Posterior cingulate gyrus (tissue), 11 donors: Measurements from ENCODE around the gene PIK3C3.

Experiments used
- DNase-seq, 10 donors: peaks; one replicate each; pipeline versions ENCODE4 v3.0.0 to v3.0.0-alpha.2; 2020 to 2021; ENCODE audit warnings: mixed read lengths in 3 of 10
- intact Hi-C: fragments of 100-400 bp; cut with DNase I; formaldehyde crosslinking; loops from one replicate; pipeline ENCODE4 v1.15.1; 2023

Gene PIK3C3

DNA sequence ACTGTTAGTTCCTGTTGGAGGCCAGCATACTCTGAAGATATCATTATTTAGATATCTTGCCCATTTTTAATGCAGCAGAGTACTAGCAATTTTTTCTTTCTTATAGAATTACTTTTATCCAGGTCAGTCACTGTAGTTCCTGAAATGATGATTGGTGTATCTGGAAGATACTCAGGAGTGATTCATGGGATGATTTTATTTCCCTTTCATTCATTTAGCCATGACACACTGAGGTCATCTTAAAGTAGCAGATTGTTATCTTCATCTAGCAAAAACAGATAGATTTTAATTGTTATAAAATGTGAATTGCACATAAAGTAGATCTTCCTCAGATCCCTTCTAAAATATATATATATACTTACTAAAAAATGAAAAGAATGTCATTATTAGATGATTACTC, 109.1 kb downstream of the PIK3C3 start:
- intact Hi-C loops = no loop called here

DNA sequence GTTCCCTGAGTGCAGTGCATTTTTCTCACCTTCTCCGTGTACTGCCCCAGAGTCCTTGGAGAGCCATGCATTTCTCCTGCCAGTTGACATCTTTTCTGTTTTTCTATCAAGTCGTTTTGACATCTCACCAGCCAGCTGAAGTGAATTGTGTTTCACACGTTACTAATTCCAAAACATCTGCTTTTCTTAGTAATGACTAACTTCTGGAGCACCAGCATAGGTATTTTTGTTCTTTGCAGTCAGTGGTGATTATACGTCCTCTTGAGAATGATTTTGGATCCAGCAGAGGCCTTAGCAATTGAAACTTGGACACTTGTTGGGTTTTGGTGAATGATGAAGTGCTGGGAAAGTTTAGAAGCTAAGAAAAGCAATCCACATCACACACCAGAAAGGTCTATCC, 112.5 kb downstream of the PIK3C3 start:
- intact Hi-C loops = no loop called here
- DNase-seq = no peak

More for the DNA sequence above, 109.1 kb downstream of the PIK3C3 start:
- no peak for DNase-seq

DNA sequence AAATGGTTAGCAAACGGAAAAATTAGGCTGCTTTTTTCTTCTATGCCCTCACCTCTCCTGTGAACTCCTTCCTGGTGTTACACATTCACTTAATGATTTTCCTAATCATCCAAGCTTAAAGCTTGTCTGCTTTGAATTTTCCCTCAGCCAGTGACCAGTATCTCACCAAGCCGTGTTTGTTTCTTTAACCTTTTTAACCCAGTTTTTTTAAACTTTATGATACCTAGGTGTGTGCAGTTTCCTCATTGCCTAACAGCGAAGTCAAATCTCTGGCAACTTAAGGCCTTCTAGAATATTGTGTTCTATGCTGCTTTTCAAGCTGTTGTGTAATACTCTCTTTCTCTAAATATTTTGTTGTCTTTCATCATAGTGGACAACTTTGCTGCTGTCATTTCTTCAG, 113.0 kb downstream of the PIK3C3 start:
- no peak for DNase-seq
- intact Hi-C loops = no loop called here

DNA sequence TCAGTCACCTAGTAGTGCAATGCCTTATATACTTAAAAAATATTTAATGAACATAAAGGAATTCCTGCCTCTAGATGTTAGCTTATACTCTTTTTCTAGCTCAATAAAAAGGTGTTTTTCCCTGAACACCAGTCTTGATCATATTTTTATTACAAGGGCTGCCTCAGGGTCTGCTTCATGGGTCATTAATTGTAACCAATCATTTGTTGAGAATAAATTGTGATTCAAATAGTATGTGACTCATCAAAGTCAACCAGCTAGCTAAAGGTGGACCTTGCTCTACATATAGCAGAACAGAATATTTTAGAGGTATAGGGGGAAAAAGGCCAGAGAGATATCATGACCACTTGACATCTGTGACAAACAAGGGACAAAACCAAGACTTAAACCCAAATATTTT, 114.0 kb downstream of the PIK3C3 start:
- DNase-seq = no peak
- intact Hi-C loops = no loop called here

DNA sequence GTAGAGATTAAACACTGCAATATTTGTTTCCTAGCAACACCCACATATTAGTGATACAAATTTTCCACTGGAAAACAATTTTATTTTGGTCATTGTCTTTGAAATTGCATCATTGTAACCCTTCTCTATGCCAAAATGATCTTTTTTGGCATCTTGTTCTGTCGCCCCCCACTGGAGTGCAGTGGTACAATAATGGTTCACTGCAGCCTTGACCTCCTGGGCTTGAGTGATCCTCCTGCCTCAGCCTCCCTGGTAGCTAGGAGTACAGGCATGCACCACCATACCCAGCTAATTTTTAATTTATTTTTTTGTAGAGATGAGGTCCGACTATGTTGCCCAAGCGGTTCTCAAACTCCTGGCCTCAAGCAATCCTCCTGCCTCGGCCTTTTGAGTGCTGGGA, 117.4 kb downstream of the PIK3C3 start:
- intact Hi-C loops = no loop called here
- DNase-seq = no peak

DNA sequence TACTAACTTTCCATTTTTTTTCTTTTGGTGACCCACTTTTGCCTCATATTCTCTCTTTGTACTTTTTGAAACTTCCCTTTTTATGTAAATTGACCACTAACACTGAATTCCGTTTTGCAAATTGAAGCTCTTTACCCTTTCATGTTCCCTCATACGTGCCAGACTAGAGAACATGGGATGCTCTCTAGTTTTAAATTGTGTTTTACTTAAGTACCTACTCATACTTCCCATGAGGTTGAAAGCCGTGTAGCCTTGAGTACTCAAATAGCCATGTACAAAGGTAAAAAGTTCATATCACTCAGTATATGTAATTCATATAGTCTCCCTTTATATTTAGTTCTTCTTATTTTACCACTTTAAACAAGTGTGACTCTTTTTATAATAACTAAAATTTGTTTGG, 119.7 kb downstream of the PIK3C3 start:
- intact Hi-C loops = no loop called here
- no peak for DNase-seq

DNA sequence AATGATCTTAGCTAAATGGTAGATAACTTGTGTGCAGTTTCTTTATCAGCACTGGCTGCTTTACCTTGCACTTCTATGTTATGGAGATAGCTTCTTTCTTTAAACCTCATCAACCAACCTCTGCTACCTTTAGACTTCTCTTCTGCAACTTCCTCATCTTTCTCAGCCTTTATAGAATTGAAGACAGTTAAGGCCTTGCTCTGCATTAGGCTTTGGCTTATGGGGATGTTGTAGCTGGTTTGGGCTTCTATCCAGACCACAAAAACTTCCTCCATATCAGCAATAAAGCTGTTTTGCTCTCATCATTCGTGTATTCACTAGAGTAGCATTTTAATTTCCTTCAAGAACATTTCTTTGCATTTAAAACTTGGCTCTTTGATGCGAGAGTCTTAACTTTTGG, 123.7 kb downstream of the PIK3C3 start:
- intact Hi-C loops = no loop called here
- DNase-seq = no peak

DNA sequence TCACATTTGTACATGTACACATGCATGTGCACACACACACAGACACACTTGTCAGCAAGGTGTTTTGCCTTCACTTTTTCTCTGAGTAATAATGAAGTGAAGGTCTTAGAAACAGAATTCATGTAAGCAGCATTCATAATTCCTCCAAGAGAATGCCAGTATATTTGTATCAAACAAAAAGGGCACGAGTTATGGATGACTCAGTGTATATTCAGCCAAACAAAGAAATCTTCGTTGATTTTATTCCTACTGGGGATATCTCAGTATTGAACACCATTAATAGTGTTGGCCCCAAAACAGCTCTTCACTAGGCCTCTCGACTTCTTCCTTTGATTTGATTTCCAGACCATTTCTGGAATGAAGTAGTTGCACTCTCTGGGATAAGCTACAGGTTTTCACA, 125.3 kb downstream of the PIK3C3 start:
- DNase-seq = no peak
- intact Hi-C loops = no loop called here

DNA sequence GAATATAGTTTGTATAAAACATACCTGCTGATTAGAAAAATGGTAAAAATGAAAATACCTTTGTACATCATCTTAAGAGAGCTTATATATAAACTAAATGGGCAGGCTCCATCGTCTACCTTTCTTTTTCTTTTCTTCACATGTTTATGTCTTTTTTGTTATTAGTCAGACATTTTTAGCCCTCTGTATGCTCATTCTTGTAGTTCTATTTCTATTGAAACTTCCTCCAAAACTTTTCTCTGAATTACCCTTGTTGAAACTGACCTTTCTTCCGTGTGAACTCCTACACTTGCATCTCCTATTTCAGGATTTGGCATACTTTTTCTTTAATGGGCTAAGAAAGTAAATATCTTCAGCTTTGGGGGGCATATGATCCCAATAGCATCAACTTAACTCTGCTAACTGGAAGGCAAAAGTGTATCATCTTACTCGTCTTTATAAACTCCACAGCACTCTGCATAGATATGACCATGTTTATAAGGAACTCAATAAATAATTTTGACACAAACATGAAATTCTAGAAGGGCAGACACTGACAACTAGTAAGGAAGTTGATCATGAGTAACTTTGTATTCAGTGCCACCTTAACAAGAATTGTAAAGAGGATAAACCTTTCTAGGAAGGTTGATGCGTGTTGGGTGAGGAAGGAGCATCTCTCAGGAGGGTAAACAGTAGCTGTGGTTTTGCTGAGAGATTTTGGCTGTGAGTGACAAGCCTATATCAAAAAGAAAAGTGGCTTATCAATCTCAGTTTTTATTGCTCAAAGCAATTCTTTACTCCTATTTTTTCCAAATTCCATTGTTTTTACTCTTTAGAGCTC, 127.6 kb downstream of the PIK3C3 start:
- no peak for DNase-seq
- intact Hi-C loops = no loop called here

DNA sequence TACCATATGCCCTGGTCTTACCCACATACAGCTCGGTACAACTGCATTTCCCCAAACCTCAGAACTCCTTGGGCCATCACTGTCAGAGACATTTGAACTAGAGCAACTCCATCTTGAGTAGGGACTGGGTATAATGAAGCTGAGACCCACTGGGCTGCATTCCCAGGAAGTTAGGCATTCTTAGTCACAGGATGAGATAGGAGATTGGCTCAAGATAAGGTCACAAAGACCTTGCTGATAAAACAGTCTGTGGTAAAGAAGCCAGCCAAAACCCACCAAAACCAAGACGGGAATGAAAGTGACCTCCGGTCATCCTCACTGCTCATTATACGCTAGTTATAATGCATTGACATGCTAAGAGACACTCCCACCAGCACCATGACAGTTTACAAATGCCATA, 131.3 kb downstream of the PIK3C3 start:
- no peak for DNase-seq

DNA sequence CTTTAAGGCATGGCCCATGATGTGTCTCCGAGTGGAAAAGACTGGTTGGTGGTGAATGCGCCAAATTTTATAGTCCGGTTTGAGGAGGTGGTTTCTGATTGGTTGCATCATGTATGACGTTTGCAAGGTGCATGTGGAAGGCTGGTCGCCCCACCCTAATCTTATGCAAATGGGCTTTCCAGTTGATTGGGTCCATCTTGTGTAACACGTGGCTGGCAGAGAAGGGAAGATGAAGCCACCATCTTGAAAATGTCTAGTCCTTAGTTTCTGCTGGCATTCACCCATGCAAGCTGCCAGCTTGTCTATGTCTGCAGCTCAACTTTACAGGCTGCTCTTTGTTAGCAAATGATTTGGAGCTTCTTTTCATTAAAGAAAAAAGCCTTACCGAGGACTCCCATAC, 132.2 kb downstream of the PIK3C3 start:
- peak in 1 of 10 donors; percentile 19 for DNase-seq
- intact Hi-C loops = no loop called here

More for the DNA sequence above, 131.3 kb downstream of the PIK3C3 start:
- intact Hi-C loops = no loop called here

DNA sequence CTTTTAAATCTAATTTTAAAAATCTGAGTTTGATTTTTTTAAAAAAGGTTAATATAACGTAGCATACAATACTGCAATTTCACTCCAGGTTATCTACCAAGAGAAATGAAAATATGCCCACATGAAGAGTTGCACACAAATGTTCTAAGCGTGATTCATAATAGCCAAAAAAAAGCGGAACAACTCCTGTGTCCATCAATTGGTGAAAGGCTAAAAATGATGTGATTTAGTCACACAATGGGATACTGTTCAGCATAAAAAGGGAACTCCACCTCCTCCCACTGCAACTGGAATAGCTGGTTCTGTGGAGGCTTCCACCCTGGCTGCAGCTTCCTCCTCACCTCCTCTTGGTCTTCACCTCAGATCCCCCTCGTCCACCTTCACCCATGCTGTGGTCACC, 132.8 kb downstream of the PIK3C3 start:
- intact Hi-C loops = no loop called here
- peak in 1 of 10 donors; percentile 57 for DNase-seq

DNA sequence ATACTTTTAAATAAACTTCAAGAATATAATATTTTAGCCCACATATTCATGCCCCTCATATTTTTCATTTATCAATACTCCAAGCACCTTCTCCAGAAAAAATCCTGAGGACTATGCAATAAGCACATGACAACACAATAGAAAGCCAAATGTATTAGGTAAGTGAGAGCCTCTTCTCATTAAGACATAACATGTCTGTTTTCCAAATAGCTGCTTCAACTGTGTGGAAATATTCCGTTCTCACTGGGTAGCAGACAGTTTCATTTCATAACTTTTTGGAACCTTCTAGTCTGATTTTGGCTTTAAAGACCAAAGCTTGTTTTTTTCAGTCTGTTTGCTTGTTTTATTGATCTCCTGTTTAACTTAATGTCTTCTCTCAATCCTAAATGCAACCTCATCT, 137.8 kb downstream of the PIK3C3 start:
- no peak for DNase-seq

DNA sequence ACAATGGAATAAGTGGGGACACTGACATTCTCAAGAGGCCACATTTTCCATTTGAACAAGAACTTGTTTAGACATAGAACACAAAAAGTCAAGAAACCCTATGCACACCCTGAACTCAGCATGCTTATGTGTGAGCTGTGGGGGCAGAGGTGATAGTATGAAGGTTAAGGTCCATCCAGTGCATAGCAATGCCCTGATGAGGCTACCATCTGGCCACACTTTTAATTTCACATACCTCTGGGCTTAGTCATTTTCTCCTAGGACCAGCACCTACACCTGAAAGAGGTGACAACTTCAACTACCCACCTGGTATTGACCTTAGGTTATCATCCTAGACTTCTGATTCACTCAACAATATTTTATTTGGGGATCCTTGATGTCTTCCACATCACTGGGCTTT, 139.8 kb downstream of the PIK3C3 start:
- intact Hi-C loops = no loop called here
- no peak for DNase-seq

More for the DNA sequence above, 137.8 kb downstream of the PIK3C3 start:
- intact Hi-C loops = no loop called here

DNA sequence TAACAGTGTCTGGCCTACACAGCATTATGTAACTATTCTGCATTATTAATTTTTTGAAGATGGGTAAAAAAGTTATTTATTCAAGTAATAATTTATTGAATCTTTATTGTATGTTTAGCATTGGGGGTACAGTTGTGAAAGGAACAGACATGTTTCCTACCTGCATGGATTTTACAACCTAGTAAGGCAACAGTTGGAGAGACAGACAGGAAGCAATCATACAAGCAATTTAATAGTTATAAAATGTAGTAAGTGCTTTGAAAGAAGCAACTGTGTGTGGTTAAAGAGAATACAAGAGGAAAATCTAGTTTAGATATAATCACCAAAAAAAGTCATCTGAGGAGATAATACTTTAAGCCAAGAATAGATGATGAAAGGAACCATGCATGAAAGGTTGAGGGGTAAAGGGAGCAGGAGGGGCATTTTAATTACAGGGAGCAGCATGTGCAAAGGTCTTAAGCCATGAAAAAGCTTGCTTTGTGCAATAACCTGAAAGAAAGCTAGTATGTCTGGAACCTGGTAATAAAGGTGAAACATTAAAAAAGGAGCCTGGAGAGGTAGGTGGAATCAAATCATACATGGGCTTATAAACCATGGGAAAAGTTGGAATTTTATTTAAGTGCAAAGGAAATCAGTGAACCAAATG, 140.8 kb downstream of the PIK3C3 start:
- DNase-seq = no peak
- intact Hi-C loops = no loop called here

DNA sequence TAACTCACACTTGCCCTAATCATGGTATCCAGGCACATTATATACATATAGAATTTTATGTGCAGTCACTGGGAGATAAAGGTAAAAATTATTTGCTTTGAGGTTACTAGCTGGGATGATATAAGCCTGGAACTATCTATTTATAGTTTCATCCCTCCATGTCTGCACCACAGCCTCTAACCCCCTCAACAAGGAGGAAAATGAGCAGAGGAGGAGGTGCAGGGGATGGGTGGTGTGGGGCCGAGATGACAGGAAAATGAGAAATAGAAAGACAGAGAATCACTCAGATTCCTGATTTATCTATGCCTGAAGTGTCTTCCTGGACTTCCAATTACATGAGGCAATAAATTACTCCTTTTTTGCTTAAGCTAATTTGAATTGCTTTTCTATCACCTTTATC, 145.2 kb downstream of the PIK3C3 start:
- intact Hi-C loops = no loop called here
- no peak for DNase-seq

DNA sequence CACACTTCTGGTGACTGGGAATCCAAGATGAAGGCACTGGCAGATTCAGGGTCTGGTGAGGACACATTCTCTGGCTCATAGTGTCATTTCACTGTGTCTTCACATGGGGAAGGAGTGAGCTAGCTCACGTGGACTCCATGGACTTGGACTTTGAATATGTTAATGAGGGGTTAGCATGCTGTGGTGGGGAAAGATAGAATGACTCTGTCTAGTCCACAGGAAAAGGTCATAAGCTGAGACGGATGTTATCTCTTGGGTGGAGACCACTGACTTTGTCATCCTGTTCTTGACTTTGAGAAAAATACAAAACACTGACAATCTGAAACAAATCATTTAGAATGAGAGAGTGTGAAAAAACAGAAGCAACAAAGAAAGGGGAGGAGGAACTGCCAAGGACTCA, 145.9 kb downstream of the PIK3C3 start:
- no peak for DNase-seq
- intact Hi-C loops = no loop called here

DNA sequence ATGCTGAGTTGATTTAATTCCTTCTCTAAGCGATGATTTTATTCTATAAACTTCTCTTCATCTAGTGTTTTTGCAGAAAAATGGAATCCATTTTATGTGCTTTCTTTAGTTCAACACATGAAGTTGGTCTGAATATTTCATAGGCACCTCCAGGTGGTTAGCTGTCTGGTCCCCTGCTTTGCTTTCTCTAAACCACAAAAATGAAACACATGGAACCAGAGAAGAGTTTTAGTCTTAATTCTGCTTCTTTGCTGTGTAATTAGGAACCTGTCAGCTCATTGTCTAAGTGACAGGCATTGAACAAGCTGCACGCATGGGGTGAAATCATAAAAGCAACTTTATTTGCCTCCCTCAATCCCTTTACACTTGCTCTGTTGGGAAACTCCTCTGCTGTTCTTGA, 150.4 kb downstream of the PIK3C3 start:
- no peak for DNase-seq
- intact Hi-C loops = no loop called here

DNA sequence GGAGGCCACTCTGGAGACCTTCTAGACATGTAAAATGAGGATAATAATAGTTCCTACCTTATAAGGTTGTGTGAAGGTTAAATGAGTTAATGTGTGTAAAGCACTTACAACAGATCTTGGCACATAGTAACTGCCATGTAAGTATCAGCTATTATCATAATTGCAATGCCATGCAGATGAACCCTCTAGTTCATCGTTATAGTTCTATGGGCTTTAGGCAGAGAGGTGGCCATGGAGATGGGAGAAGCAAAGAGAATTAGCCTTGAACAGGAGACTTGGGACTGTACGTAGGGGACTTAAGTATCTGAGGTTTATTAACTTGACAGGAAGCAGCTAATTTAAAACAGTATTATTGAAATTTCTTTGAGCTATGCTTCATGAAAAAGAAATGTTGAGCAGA, 151.8 kb downstream of the PIK3C3 start:
- DNase-seq = no peak
- intact Hi-C loops = no loop called here

DNA sequence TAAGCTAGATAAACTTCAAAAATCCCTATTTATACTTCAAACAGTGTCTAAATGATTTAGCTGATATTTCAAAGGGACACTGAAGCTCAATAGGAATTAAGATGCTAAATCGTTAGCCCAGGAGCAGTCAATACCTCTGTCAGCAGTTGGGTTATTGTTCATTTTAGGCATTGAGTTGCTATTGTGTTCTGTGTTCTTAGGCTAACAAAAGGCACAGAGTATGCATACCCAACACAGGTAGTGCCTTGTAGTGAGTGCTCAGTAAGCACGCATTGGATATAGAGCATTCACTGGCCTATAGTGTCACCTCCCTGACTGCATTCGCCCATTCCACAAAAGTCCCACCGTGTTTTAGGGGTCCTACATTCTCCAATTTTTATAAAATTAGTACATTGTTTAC, 152.3 kb downstream of the PIK3C3 start:
- intact Hi-C loops = no loop called here
- DNase-seq = no peak

DNA sequence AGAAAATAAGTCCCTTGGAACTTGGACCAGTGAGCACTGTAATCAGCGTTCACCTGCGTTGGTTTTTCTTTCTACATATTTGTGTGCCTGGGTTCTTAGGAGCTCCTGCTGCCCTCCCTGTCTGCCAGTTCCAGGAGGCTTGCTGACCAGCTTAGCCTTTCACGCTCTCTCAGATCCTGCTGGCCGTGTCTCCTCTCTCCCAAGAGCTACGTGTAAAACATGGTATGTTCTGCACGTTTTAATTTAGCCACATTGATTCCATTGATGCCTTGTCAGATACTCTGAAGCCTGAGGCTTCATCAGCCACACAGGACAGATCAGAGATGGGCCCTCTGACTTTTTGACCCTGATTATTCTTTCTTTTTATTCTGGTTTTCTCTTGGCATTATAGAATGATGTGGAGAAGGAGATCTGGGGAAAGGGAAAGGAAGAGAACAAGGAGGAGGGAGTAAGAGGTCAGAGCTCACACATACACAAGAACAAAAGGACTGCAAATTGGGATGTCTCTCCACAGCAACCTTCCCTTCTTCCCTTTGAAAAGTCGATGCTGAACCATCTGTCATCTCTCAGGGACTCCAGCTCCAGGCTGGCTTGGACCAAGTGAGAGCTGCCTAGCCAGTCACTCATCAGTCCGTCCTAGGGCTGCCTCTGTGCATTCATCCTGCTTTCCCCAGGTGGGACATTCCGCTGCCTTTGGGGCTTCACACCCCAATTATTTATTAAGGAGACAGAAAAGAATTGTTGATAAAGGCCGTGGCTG, 152.8 kb downstream of the PIK3C3 start:
- intact Hi-C loops = no loop called here
- no peak for DNase-seq
